ENCODE data around the gene RASD2.

Gene RASD2

DNA sequence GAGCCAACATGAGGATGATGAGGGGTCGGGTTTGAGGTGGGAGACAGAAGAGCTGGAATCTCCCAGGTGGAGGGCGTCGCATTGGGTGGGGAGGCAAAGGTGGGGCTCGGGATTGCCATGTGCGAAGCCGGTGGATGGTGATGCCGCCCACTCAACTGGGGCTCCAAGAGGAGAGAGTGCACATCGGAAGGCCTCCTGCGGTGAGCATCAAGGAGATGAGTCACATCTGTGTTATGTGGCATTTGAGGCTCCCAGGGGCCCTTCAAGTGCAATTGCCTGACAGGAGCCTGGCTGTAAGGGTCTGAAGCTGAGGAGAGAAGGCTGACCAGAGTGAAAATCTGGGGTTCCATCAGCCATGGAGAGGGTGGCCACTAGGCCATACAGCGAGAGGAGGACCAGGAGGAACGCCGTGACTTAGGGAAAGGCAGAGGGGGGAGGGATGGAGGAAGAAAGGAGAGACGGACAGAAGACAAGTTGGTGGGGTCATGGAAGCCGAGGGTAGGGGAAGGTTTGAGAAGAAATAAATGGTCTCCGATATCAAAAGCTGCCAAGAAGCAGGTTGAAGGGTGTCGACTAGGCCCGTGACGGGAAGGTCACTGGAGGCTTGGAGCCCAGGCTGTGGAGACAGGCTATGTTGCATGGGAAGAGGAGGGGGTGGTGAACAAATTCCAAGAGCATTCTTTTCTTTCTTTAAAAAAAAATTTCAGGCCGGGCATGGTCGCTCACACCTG lies 21.3 kb downstream of the RASD2 start:
- TF ChIP-seq CTCF (IDR thresholded peaks at IDR 0.05) = no peak

DNA sequence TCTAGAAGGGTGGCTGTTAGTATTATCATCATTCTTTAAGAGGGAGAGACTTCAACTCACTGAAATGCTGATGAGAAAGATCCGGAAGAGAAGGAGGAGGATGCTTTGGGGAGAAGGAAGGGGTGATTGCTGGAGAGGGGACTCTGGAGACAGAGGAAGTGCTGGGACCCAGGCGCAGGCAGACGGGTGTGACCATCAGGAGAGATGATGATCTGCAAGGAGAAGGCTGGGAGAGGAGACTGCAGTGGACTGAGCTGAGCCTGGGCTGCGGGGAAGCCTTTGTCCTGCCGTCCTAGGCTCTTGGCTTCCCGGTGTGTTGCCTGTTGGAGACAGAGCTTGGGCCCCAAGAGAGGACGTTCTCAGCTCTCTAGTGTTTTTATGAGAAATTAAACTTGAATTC lies 22.6 kb downstream of the RASD2 start:
- no peak for TF ChIP-seq CTCF (IDR thresholded peaks at IDR 0.05)

- TF ChIP-seq CTCF (IDR thresholded peaks at IDR 0.05) = no peak
Observed at GRCh38 chr22:35564975-35565867, 24.6 kb downstream of the RASD2 start.

- no peak for TF ChIP-seq CTCF (IDR thresholded peaks at IDR 0.05)
Observed at GRCh38 chr22:35567351-35568141, 26.9 kb downstream of the RASD2 start.

DNA sequence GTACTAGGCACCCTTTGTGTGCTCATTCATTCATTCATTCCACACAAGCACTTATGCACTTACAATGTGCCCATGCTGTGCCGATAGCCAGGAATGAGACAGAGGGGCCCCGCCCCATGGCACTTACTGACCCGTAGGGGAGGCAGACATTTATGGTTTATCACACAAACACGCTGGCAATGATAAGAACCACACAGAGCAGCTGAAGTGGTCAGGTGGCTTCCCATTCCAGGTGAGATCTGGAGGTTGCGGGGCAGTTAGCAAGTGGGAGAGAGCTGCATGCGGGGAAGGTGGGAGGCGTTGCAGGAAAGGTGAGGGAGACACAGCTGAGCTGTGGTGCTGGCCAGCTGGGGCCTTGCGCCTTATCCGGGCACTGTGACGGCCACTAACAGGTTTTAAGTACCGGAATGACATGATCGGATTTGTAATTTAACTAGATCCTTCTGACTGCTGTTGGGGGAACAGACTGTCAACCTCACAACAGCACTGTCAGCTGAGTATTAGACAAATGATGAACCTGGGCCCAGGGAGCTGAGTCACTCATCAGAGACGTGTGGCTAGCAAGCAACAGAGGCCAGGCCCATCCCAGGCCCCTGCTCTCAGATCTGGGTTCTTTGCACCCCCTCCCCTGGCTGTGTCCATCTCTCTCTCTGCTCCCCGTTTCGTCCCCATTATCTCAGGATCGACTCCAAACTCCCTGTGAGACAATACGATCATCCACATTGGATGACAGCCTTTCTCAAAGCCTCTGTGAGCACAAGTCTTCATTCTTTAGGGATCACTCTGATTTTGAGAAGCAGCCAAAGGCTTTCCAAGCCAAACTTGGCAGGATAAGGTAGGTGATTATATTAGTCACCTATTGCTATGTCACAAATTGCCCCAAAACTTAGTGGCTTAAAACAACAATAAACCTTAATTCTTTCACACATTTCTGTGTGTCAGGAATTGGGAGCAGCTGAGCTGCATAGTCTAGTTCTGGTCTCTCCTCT lies 28.4 kb downstream of the RASD2 start:
- no peak for TF ChIP-seq CTCF (IDR thresholded peaks at IDR 0.05)

GRCh38 chr22:35569916-35570315 lies 29.3 kb downstream of the RASD2 start:
- TF ChIP-seq CTCF (IDR thresholded peaks at IDR 0.05) = no peak
